ENCODE data around the gene HCLS1. TPM values are rescaled to one million over a fixed set of nuclear protein-coding genes. Genes with fewer than 3 reads are reported as not detected.

Gene HCLS1
- total and polyA plus RNA-seq, 2 donors (not counting 1 experiment from before 2014, with no cell fraction given) = 161 to 317 TPM

DNA sequence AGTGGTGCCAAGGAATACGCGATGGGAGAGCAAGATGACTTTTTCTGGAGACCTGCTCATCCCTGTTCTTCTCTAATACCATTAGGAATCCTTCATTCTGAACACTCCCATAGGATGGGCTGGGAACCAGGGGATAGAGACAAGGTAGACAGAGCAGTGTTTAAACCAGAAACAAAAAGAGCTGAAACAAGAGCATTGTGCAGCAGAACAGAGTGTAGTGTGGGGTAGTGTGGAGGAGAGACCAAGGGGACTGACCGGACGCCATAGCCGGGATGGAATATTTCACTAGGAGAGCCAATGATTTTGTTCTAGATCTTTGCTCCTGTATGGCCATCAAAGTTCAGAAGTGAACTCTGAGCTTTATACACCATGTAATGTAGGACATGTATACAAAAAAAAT is 15.6 kb downstream of the HCLS1 start:
- H3K27me3 Mint-ChIP-seq = no peaks in the 10 kb centered on the region
- no peak overlapping the region for H3K4me2 ChIP-seq (replicated peaks; ENCODE audit: low read depth, low read length, poor library complexity, severe bottlenecking)
- DNase-seq (no peak), ATAC-seq (ENCODE audit: low read depth) (no peak)
- no peaks in the 10 kb centered on the region for H3K27me3 ChIP-seq (replicated peaks in 1 of 4; ENCODE audit: control extremely low read depth in 1 of 4, control insufficient read depth in 3 of 4, insufficient read depth in 4 of 4, low read length in 3 of 4)
- H3K4me1 Mint-ChIP-seq = peaks cover 1% of the 10 kb centered on the region
- no peak for TF ChIP-seq EZH2 (IDR thresholded peaks at IDR 0.05; ENCODE audit: borderline replicate concordance, insufficient read depth, low read depth, low read length, poor library complexity, severe bottlenecking)
- no peak for TF ChIP-seq CTCF (IDR thresholded peaks at IDR 0.05)
- POLR2A ChIA-PET = no interaction called here
- no peak overlapping the region for H2AFZ ChIP-seq (ENCODE audit: insufficient read depth, low read depth, low read length, poor library complexity, severe bottlenecking)
- WGBS (ENCODE audit: insufficient coverage) = 95% methylated on average over 3 of the region's 5 CpGs
- CTCF ChIA-PET = no interaction called here
- H3K4me3 ChIP-seq (ENCODE audit: control extremely low read depth in 1 of 5, extremely low read depth in 1 of 5, insufficient read depth in 1 of 5, low read depth in 2 of 5, low read length in 4 of 5) = no peak overlapping the region
- H3K27ac Mint-ChIP-seq = no peak overlapping the region
- intact Hi-C loops (cut with micrococcal nuclease) = no loop called here
- no peaks in the 10 kb centered on the region for H3K9me3 ChIP-seq (ENCODE audit: control extremely low read depth in 1 of 3, control insufficient read depth in 2 of 3, insufficient read depth in 1 of 3, low read length in 2 of 3)
- no peaks in the 10 kb centered on the region for H3K9me3 Mint-ChIP-seq (ENCODE audit: insufficient read depth)
- peaks cover 16 to 66% of the 10 kb centered on the region in 2 experiments for H3K36me3 ChIP-seq (replicated peaks in 1 of 2; ENCODE audit: control extremely low read depth in 1 of 2, control insufficient read depth in 1 of 2, extremely low read depth in 1 of 2, insufficient read depth in 2 of 2, low read length in 1 of 2)
- no peak overlapping the region for H3K4me3 Mint-ChIP-seq
- peaks cover under 1% of the 10 kb centered on the region for H3K79me2 ChIP-seq (ENCODE audit: control insufficient read depth, insufficient read depth, low read length)
- H4K20me1 ChIP-seq (ENCODE audit: control insufficient read depth, insufficient read depth, low read length, poor library complexity, severe bottlenecking) = peaks cover 31% of the 10 kb centered on the region
- H3K9ac ChIP-seq (ENCODE audit: low read length) = no peak overlapping the region
- H3K4me1 ChIP-seq (ENCODE audit: control insufficient read depth in 2 of 2, insufficient read depth in 2 of 2, low read length in 2 of 2) = no peaks in the 10 kb centered on the region
- no peak overlapping the region for H3K27ac ChIP-seq (ENCODE audit: low read length in 2 of 2)

DNA sequence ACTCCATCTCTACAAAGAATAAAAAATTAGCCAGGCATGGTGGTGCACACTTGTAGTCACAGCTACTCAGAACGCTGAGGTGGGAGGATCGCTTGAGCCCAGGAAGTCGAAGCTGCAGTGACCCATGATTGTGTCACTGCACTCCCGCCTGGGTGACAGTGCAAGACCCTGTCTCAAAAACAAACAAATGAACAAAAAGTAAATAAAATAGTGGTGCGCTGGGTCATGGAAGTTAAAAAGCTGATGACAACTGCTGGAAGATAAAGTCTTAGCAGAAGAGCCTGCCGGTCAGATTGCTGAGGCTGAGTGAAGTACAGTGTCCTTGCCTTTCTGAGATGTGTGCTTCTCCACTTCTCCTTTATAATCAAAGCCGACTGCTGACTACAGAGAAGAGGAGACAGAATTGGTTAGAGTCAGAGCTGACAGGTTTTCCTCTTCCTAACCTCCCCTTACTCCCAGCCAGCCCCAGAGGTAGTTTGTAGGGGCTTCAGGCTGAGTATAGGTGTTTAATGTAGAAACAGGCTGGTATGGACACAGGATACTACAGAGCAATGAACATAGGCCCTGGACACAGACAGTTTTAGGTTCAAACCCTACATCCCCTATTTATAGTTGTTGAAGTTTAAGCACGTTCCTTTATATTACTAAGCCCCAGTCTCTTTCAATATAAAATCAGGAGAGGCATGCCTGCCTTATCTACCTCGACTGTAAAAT is 17.9 kb downstream of the HCLS1 start:
- POLR2A ChIA-PET = no interaction called here

More for the DNA sequence above, 17.9 kb downstream of the HCLS1 start:
- Histone ChIP-seq H2AFZ (ENCODE audit: insufficient read depth, low read depth, low read length, poor library complexity, severe bottlenecking) (no peak overlapping the region), H3K27me3 (replicated peaks in 1 of 4; ENCODE audit: control extremely low read depth in 1 of 4, control insufficient read depth in 3 of 4, insufficient read depth in 4 of 4, low read length in 3 of 4) (no peaks in the 10 kb centered on the region), H3K4me2 (replicated peaks; ENCODE audit: low read depth, low read length, poor library complexity, severe bottlenecking) (no peak overlapping the region), H3K9me3 (ENCODE audit: control extremely low read depth in 1 of 3, control insufficient read depth in 2 of 3, insufficient read depth in 1 of 3, low read length in 2 of 3) (no peaks in the 10 kb centered on the region), H4K20me1 (ENCODE audit: control insufficient read depth, insufficient read depth, low read length, poor library complexity, severe bottlenecking) (peaks cover 19% of the 10 kb centered on the region), H3K4me1 (ENCODE audit: control insufficient read depth in 2 of 2, insufficient read depth in 2 of 2, low read length in 2 of 2) (no peaks in the 10 kb centered on the region), H3K27ac (ENCODE audit: low read length in 2 of 2) (no peak overlapping the region), H3K4me3 (ENCODE audit: control extremely low read depth in 1 of 5, extremely low read depth in 1 of 5, insufficient read depth in 1 of 5, low read depth in 2 of 5, low read length in 4 of 5) (no peak overlapping the region), H3K79me2 (ENCODE audit: control insufficient read depth, insufficient read depth, low read length) (no peaks in the 10 kb centered on the region), H3K9ac (ENCODE audit: low read length) (no peak overlapping the region), H3K36me3 (replicated peaks in 1 of 2; ENCODE audit: control extremely low read depth in 1 of 2, control insufficient read depth in 1 of 2, extremely low read depth in 1 of 2, insufficient read depth in 2 of 2, low read length in 1 of 2) (peaks cover 15 to 76% of the 10 kb centered on the region in 2 experiments)
- no peaks in the 10 kb centered on the region for H3K27me3 Mint-ChIP-seq
- TF ChIP-seq CTCF (IDR thresholded peaks at IDR 0.05) = no peak
- intact Hi-C loops (cut with micrococcal nuclease) = no loop called here
- WGBS (ENCODE audit: insufficient coverage) = 96% methylated on average over 4 of the region's 9 CpGs
- no peak overlapping the region for H3K4me3 Mint-ChIP-seq
- DNase-seq (no peak), ATAC-seq (ENCODE audit: low read depth) (no peak)
- no peaks in the 10 kb centered on the region for H3K9me3 Mint-ChIP-seq (ENCODE audit: insufficient read depth)
- no peaks in the 10 kb centered on the region for H3K4me1 Mint-ChIP-seq
- no peak overlapping the region for H3K27ac Mint-ChIP-seq
- CTCF ChIA-PET = no interaction called here

All from B cell (primary cell).